Liver (tissue), 9 donors: Measurements from ENCODE around the gene MIGA1. TPM values are rescaled to one million over a fixed set of nuclear protein-coding genes. Genes with fewer than 3 reads are reported as not detected.

Source experiments
- DNase-seq: peaks from one replicate; pipeline ENCODE4 v3.0.0-alpha.2; 2017; ENCODE audit warnings: low spot score
- H3K27ac ChIP-seq, 2 donors: one replicate each; pipeline ENCODE4 v1.7.0; 2013; ENCODE audit warnings: inconsistent platforms in 2 of 2, low read length in 2 of 2, control low read depth in 1 of 2, low read depth in 1 of 2, mild to moderate bottlenecking in 1 of 2
- H3K27me3 ChIP-seq, 4 donors: one replicate each; pipeline versions ENCODE4 v1.6.1 to v1.7.0; 2013; ENCODE audit warnings: low read length in 3 of 4, inconsistent platforms in 1 of 4, mild to moderate bottlenecking in 1 of 4, moderate library complexity in 1 of 4; ENCODE audit not compliant: control insufficient read depth in 4 of 4, insufficient read depth in 4 of 4
- H3K36me3 ChIP-seq, 4 donors: one replicate each; pipeline versions ENCODE4 v1.6.1 to v1.7.0; 2013; ENCODE audit warnings: low read length in 3 of 4, mild to moderate bottlenecking in 3 of 4, low read depth in 1 of 4, moderate library complexity in 1 of 4; ENCODE audit not compliant: control insufficient read depth in 4 of 4, insufficient read depth in 3 of 4
- H3K4me1 ChIP-seq, 4 donors: one replicate each; pipeline versions ENCODE4 v1.6.1 to v1.7.0; 2013; ENCODE audit warnings: low read length in 3 of 4, mild to moderate bottlenecking in 3 of 4, moderate library complexity in 1 of 4; ENCODE audit not compliant: control insufficient read depth in 4 of 4, insufficient read depth in 4 of 4
- H3K4me3 ChIP-seq, 3 donors: one replicate each; pipeline versions ENCODE4 v1.6.1 to v1.7.0; 2013; ENCODE audit warnings: low read length in 3 of 3, control low read depth in 1 of 3, low read depth in 1 of 3, mild to moderate bottlenecking in 1 of 3
- H3K9ac ChIP-seq, 2 donors: one replicate each; pipeline ENCODE4 v1.7.0; 2013; ENCODE audit warnings: low read length in 2 of 2, mild to moderate bottlenecking in 2 of 2, moderate library complexity in 2 of 2, control low read depth in 1 of 2, low read depth in 1 of 2
- H3K9me3 ChIP-seq, 4 donors: one replicate each; pipeline versions ENCODE4 v1.6.1 to v1.7.0; 2013; ENCODE audit warnings: low read length in 3 of 4; ENCODE audit not compliant: control insufficient read depth in 4 of 4
- EGR1 ChIP-seq, 2 donors: IDR thresholded peaks; 2 replicates each; pipeline ENCODE4 v1.6.1; 2016 to 2018; ENCODE audit warnings: antibody characterized with exemption in 2 of 2, low read depth in 2 of 2
- FOXA1 ChIP-seq: IDR thresholded peaks from 2 replicates; pipeline ENCODE4 v1.6.1; 2016; ENCODE audit warnings: antibody characterized with exemption
- FOXA2 ChIP-seq: IDR thresholded peaks from 2 replicates; pipeline ENCODE4 v1.6.1; 2016; ENCODE audit warnings: antibody characterized with exemption
- GABPA ChIP-seq, 2 donors: IDR thresholded peaks in 1 of 2; conservative IDR thresholded peaks in 1 of 2; 2 replicates each; pipeline ENCODE4 v1.6.1; 2016; ENCODE audit warnings: antibody characterized with exemption in 2 of 2, mild to moderate bottlenecking in 1 of 2, moderate library complexity in 1 of 2
- HNF4A ChIP-seq, 2 donors: conservative IDR thresholded peaks; 2 replicates each; pipeline ENCODE4 v1.6.1; 2016; ENCODE audit warnings: antibody characterized with exemption in 2 of 2, mild to moderate bottlenecking in 2 of 2
- HNF4G ChIP-seq: IDR thresholded peaks from 2 replicates; pipeline ENCODE4 v1.6.1; 2016; ENCODE audit warnings: antibody characterized with exemption
- JUND ChIP-seq, 2 donors: IDR thresholded peaks; 2 replicates each; pipeline ENCODE4 v1.6.1; 2016; ENCODE audit warnings: antibody characterized with exemption in 2 of 2
- MAX ChIP-seq: IDR thresholded peaks from 2 replicates; pipeline ENCODE4 v1.6.1; 2016; ENCODE audit warnings: antibody characterized with exemption
- NR2F2 ChIP-seq: IDR thresholded peaks from 2 replicates; pipeline ENCODE4 v1.6.1; 2016; ENCODE audit warnings: antibody characterized with exemption
- RAD21 ChIP-seq, 2 donors: IDR thresholded peaks; 2 replicates each; pipeline ENCODE4 v1.6.1; 2016; ENCODE audit warnings: antibody characterized with exemption in 2 of 2, mild to moderate bottlenecking in 2 of 2
- RXRA ChIP-seq, 2 donors: IDR thresholded peaks; 2 replicates each; pipeline ENCODE4 v1.6.1; 2017 to 2018; ENCODE audit warnings: antibody characterized with exemption in 2 of 2, mild to moderate bottlenecking in 1 of 2
- SP1 ChIP-seq: IDR thresholded peaks from 2 replicates; pipeline ENCODE4 v1.6.1; 2018; ENCODE audit warnings: antibody characterized with exemption, mild to moderate bottlenecking
- TAF1 ChIP-seq: conservative IDR thresholded peaks from 2 replicates; pipeline ENCODE4 v1.6.1; 2016; ENCODE audit warnings: antibody characterized with exemption, mild to moderate bottlenecking
- YY1 ChIP-seq: IDR thresholded peaks from 2 replicates; pipeline ENCODE4 v1.6.1; 2016; ENCODE audit warnings: antibody characterized with exemption, mild to moderate bottlenecking
- WGBS: extraction: QIAGEN DNeasy Blood & Tissue Kit; methylation state at CpG from one replicate; pipeline ENCODE4 v1.1.7; 2013; 5-methylcytosine and 5-hydroxymethylcytosine counted together
- polyA plus RNA-seq, 2 donors: library from polyadenylated mRNA; stranded (reverse) in 1 of 2; unstranded in 1 of 2; fragments of 200-250 nt in 1 of 2; fragments of >200 nt in 1 of 2; fragmentation: Nextera tagmentation in 1 of 2; extraction: Ambion mirVana in 1 of 2; gene quantifications; one replicate each; pipeline versions ENCODE4 v1.2.1 to v1.2.3, GENCODE V29; 2013 to 2015
- total RNA-seq, 2 donors: library from RNA; depleted of rRNA; stranded (reverse); fragments of >200 nt; gene quantifications; one replicate each; pipeline ENCODE4 v1.2.3, GENCODE V29; 2014
- TF ChIP-seq, protein P1 (sequence below): IDR thresholded peaks from 2 replicates; pipeline ENCODE4 v1.6.1; 2016; ENCODE audit warnings: antibody characterized with exemption
- TF ChIP-seq, protein P2 (sequence below): fragments of 150-350 bp; IDR thresholded peaks from 2 replicates; pipeline ENCODE4 v1.5.1; 2017; ENCODE audit warnings: improper control_type of control experiment, low read depth, low read length; ENCODE audit not compliant: missing input control
- TF ChIP-seq, protein P3 (sequence below): IDR thresholded peaks from 2 replicates; pipeline ENCODE4 v1.6.1; 2016; ENCODE audit warnings: antibody characterized with exemption
- TF ChIP-seq, protein P4 (sequence below): IDR thresholded peaks from 2 replicates; pipeline ENCODE4 v1.6.1; 2016; ENCODE audit warnings: antibody characterized with exemption, mild to moderate bottlenecking
- donor health status: healthy.
- donor health status: healthy.
- donor health status: healthy.
- donor health status: healthy.
- donor health status: healthy.

The MIGA1 gene
- total and polyA plus RNA-seq, 4 donors, result 3.5 to 8.0 (median 6.2) TPM

GRCh38 chr1:77741316-77741715, 38.1 kb upstream of the MIGA1 start:
- 97% methylated on average over 1 of the region's 1 CpG for WGBS
- Histone ChIP-seq H3K9me3 (no peaks in the 10 kb centered on the region), H3K4me3 (no peak overlapping the region), H3K27me3 (no peaks in the 10 kb centered on the region), H3K4me1 (peaks cover 0 to 3% (median under 1%) of the 10 kb centered on the region in 4 donors), H3K36me3 (peaks cover 0 to 9% (median 5%) of the 10 kb centered on the region in 4 donors), H3K9ac (no peak overlapping the region), H3K27ac (no peak overlapping the region)
- DNase-seq, result no peak
- TF ChIP-seq RXRA (IDR thresholded peaks at IDR 0.05) (no peak), EGR1 (IDR thresholded peaks at IDR 0.05; ENCODE audit: low read depth in 2 of 2) (no peak), HNF4A (conservative IDR thresholded peaks at IDR 0.05) (no peak), SP1 (no peak), HNF4G (no peak), MAX (no peak), FOXA1 (no peak), RAD21 (IDR thresholded peaks at IDR 0.05) (no peak), GABPA (IDR thresholded peaks at IDR 0.05 in 1 of 2, conservative IDR thresholded peaks at IDR 0.05 in 1 of 2) (no peak), FOXA2 (no peak), TAF1 (no peak), JUND (IDR thresholded peaks at IDR 0.05) (no peak), YY1 (no peak), NR2F2 (no peak)
- TF ChIP-seq, protein P1, sequence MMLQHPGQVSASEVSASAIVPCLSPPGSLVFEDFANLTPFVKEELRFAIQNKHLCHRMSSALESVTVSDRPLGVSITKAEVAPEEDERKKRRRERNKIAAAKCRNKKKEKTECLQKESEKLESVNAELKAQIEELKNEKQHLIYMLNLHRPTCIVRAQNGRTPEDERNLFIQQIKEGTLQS, result no peak
- TF ChIP-seq, protein P2, sequence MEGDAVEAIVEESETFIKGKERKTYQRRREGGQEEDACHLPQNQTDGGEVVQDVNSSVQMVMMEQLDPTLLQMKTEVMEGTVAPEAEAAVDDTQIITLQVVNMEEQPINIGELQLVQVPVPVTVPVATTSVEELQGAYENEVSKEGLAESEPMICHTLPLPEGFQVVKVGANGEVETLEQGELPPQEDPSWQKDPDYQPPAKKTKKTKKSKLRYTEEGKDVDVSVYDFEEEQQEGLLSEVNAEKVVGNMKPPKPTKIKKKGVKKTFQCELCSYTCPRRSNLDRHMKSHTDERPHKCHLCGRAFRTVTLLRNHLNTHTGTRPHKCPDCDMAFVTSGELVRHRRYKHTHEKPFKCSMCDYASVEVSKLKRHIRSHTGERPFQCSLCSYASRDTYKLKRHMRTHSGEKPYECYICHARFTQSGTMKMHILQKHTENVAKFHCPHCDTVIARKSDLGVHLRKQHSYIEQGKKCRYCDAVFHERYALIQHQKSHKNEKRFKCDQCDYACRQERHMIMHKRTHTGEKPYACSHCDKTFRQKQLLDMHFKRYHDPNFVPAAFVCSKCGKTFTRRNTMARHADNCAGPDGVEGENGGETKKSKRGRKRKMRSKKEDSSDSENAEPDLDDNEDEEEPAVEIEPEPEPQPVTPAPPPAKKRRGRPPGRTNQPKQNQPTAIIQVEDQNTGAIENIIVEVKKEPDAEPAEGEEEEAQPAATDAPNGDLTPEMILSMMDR, result no peak
- TF ChIP-seq, protein P3, sequence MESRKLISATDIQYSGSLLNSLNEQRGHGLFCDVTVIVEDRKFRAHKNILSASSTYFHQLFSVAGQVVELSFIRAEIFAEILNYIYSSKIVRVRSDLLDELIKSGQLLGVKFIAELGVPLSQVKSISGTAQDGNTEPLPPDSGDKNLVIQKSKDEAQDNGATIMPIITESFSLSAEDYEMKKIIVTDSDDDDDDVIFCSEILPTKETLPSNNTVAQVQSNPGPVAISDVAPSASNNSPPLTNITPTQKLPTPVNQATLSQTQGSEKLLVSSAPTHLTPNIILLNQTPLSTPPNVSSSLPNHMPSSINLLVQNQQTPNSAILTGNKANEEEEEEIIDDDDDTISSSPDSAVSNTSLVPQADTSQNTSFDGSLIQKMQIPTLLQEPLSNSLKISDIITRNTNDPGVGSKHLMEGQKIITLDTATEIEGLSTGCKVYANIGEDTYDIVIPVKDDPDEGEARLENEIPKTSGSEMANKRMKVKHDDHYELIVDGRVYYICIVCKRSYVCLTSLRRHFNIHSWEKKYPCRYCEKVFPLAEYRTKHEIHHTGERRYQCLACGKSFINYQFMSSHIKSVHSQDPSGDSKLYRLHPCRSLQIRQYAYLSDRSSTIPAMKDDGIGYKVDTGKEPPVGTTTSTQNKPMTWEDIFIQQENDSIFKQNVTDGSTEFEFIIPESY, result no peak
- TF ChIP-seq, protein P4, sequence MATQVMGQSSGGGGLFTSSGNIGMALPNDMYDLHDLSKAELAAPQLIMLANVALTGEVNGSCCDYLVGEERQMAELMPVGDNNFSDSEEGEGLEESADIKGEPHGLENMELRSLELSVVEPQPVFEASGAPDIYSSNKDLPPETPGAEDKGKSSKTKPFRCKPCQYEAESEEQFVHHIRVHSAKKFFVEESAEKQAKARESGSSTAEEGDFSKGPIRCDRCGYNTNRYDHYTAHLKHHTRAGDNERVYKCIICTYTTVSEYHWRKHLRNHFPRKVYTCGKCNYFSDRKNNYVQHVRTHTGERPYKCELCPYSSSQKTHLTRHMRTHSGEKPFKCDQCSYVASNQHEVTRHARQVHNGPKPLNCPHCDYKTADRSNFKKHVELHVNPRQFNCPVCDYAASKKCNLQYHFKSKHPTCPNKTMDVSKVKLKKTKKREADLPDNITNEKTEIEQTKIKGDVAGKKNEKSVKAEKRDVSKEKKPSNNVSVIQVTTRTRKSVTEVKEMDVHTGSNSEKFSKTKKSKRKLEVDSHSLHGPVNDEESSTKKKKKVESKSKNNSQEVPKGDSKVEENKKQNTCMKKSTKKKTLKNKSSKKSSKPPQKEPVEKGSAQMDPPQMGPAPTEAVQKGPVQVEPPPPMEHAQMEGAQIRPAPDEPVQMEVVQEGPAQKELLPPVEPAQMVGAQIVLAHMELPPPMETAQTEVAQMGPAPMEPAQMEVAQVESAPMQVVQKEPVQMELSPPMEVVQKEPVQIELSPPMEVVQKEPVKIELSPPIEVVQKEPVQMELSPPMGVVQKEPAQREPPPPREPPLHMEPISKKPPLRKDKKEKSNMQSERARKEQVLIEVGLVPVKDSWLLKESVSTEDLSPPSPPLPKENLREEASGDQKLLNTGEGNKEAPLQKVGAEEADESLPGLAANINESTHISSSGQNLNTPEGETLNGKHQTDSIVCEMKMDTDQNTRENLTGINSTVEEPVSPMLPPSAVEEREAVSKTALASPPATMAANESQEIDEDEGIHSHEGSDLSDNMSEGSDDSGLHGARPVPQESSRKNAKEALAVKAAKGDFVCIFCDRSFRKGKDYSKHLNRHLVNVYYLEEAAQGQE, result no peak
